Kidney (tissue), 14 donors: ENCODE results near the gene SH3GLB1. TPM values are rescaled to one million over a fixed set of nuclear protein-coding genes. Genes with fewer than 3 reads are reported as not detected.

Source experiments
- DNase-seq, 5 donors: peaks; one replicate each; pipeline ENCODE4 v3.0.0-alpha.2; 2013 to 2020
- FAIRE-seq: peaks from 2 replicates; lab custom pipeline; 2012; peaks lifted over from hg19 to GRCh38; lab: Jason Lieb, UNC
- H3K27ac ChIP-seq, 2 donors: one replicate each; pipeline ENCODE4 v1.7.0; 2013; ENCODE audit warnings: low read depth in 2 of 2, low read length in 2 of 2, inconsistent platforms in 1 of 2
- H3K27me3 ChIP-seq: one replicate; pipeline ENCODE4 v1.7.1; 2013; ENCODE audit warnings: low read length, inconsistent platforms; ENCODE audit not compliant: control insufficient read depth, insufficient read depth
- H3K36me3 ChIP-seq, 3 donors: one replicate each; pipeline versions ENCODE4 v1.7.0 to v1.7.1; 2013; ENCODE audit warnings: low read length in 3 of 3, control low read depth in 1 of 3, inconsistent platforms in 1 of 3; ENCODE audit not compliant: insufficient read depth in 3 of 3, control insufficient read depth in 2 of 3
- H3K4me1 ChIP-seq, 3 donors: one replicate each; pipeline versions ENCODE4 v1.7.0 to v1.7.1; 2013; ENCODE audit warnings: low read length in 3 of 3, inconsistent platforms in 1 of 3, low read depth in 1 of 3; ENCODE audit not compliant: control insufficient read depth in 2 of 3, insufficient read depth in 2 of 3
- H3K4me3 ChIP-seq, 3 donors: one replicate each; pipeline versions ENCODE4 v1.7.0 to v1.8.1; 2013; ENCODE audit warnings: low read length in 3 of 3, control low read depth in 1 of 3, inconsistent platforms in 1 of 3
- H3K9ac ChIP-seq, 3 donors: one replicate each; pipeline versions ENCODE4 v1.7.0 to v1.7.1; 2013; ENCODE audit warnings: low read length in 3 of 3, control low read depth in 1 of 3, inconsistent platforms in 1 of 3
- H3K9me3 ChIP-seq, 3 donors: one replicate each; pipeline versions ENCODE4 v1.7.0 to v1.7.1; 2013; ENCODE audit warnings: low read length in 3 of 3, control low read depth in 1 of 3, inconsistent platforms in 1 of 3; ENCODE audit not compliant: control insufficient read depth in 2 of 3, insufficient read depth in 1 of 3
- CTCF ChIP-seq: IDR thresholded peaks from 3 replicates; pipeline ENCODE4 v1.5.1; 2012; ENCODE audit warnings: mild to moderate bottlenecking, moderate library complexity, borderline replicate concordance; ENCODE audit not compliant: insufficient read depth; ENCODE audit errors: extremely low read depth
- intact Hi-C: fragments of 100-400 bp; cut with DNase I; formaldehyde crosslinking; loops from one replicate; pipeline ENCODE4 v1.11.1; 2022
- polyA plus RNA-seq: library from polyadenylated mRNA; stranded (reverse); fragments of 350-450 nt; fragmentation: Illumina TruSeq; extraction: RNeasy Lipid Tissue Mini Kit (QIAGEN cat#74804); gene quantifications from one replicate; pipeline ENCODE4 v1.2.3, GENCODE V29; 2014; ENCODE audit warnings: low read depth, low replicate concordance; ENCODE audit not compliant: insufficient read depth
- total RNA-seq: library from RNA; stranded (reverse); fragmentation: NEBNext Ultra II Directional; extraction: Animal tissue kit (Norgen Biotek cat#: 25700); gene quantifications from one replicate; pipeline ENCODE4 v1.2.1, GENCODE V29; 2021
- donor health status: control.
- donor health status: control.
- donor health status: control.
- donor health status: control.
- donor health status: control.
- donor health status: DM: yes; HTN: yes; CAD: no.
- donor health status: Normal renal cell carcinoma (clear cell type).

Gene SH3GLB1
- total and polyA plus RNA-seq, 2 donors from 2014 or later = 47.9 to 79.7 TPM

GRCh38 chr1:86773341-86774288 is 69.2 kb downstream of the SH3GLB1 start:
- no peaks in the 10 kb centered on the region for H3K27me3 ChIP-seq
- H3K4me3 ChIP-seq = no peak overlapping the region
- H3K4me1 ChIP-seq = peaks cover 0 to 2% (median 0%) of the 10 kb centered on the region in 3 donors
- H3K36me3 ChIP-seq = no peaks in the 10 kb centered on the region
- no peaks in the 10 kb centered on the region for H3K9me3 ChIP-seq
- H3K9ac ChIP-seq = no peak overlapping the region
- H3K27ac ChIP-seq = peak overlapping the region in 1 of 2 donors; percentile 36
- peak in 1 of 5 donors; percentile 45 for DNase-seq
- FAIRE-seq = no peak
- no peak for TF ChIP-seq CTCF
- intact Hi-C loops = no loop called here

- no peaks in the 10 kb centered on the region for H3K9me3 ChIP-seq
- no peaks in the 10 kb centered on the region for H3K27me3 ChIP-seq
- H3K4me3 ChIP-seq = no peak overlapping the region
- H3K4me1 ChIP-seq = peaks cover 0 to 2% (median 0%) of the 10 kb centered on the region in 3 donors
- H3K9ac ChIP-seq = no peak overlapping the region
- no peaks in the 10 kb centered on the region for H3K36me3 ChIP-seq
- peak; percentile 71 to 94 (median 93) for DNase-seq
- no peak for FAIRE-seq
- intact Hi-C loops = no loop called here
- TF ChIP-seq CTCF = no peak
- H3K27ac ChIP-seq = no peak overlapping the region
These were observed 70.2 kb downstream of the SH3GLB1 start for GRCh38 chr1:86774305-86775295.

GRCh38 chr1:86775395-86775794 is 71.0 kb downstream of the SH3GLB1 start:
- TF ChIP-seq CTCF = no peak
- H3K9ac ChIP-seq = no peak overlapping the region
- peaks cover 0 to 2% (median 0%) of the 10 kb centered on the region in 3 donors for H3K4me1 ChIP-seq
- H3K4me3 ChIP-seq = no peak overlapping the region
- intact Hi-C loops = no loop called here
- H3K9me3 ChIP-seq = no peaks in the 10 kb centered on the region
- FAIRE-seq (no peak), DNase-seq (no peak)
- no peak overlapping the region for H3K27ac ChIP-seq
- no peaks in the 10 kb centered on the region for H3K27me3 ChIP-seq
- H3K36me3 ChIP-seq = no peaks in the 10 kb centered on the region
